HepG2 (cell line): ENCODE results near the gene MYCBP2. TPM values are rescaled to one million over a fixed set of nuclear protein-coding genes. Genes with fewer than 3 reads are reported as not detected.

Source experiments
- ATAC-seq: fragments of 200-7000 bp; cut with Tn5 transposase; 3 replicates; pipeline ENCODE4 v1.9.1; 2020; ENCODE audit warnings: mild to moderate bottlenecking, moderate library complexity
- BruUV-seq: library from RNA; stranded (reverse); fragments of 400-500 nt; replicated peaks from 2 replicates; lab custom pipeline; 2021; lab: Mats Ljungman, UMichigan
- CTCF ChIA-PET: fragments of 300-600 bp; formaldehyde crosslinking; extraction: SDS; loops from one replicate; lab custom pipeline; 2021; ENCODE audit warnings: low total read pairs, inconsistent platforms, low intra/inter-chr PET ratio; lab: Yijun Ruan, JAX
- POLR2A ChIA-PET: fragments of 350-600 bp; sonication (Branson Sonifier 250); formaldehyde crosslinking; loops from one replicate; lab custom pipeline; 2020; ENCODE audit warnings: antibody characterized with exemption, inconsistent platforms; lab: Yijun Ruan, JAX
- DNase-seq: peaks from one replicate; pipeline ENCODE4 v3.0.0-alpha.2; 2015; ENCODE audit warnings: low spot score
- FAIRE-seq: peaks from 3 replicates; lab custom pipeline; 2011; peaks lifted over from hg19 to GRCh38; lab: Jason Lieb, UNC
- H2AFZ ChIP-seq: one replicate; pipeline ENCODE4 v1.6.1; 2011; ENCODE audit warnings: low read length, inconsistent platforms
- H3K27ac ChIP-seq: fragments of 300-600 bp; 3 replicates; pipeline ENCODE4 v1.8.0; 2011; ENCODE audit warnings: mixed run types, mild to moderate bottlenecking, mixed read lengths, low read length, inconsistent platforms; ENCODE audit not compliant: insufficient read depth; ENCODE audit errors: extremely low read length
- H3K27me3 ChIP-seq, 2 experiments: fragments of 200-600 bp in 1 of 2; 2 replicates in 1 of 2; 3 replicates in 1 of 2; pipeline versions ENCODE4 v1.6.0 to v1.8.0; 2011; ENCODE audit warnings: low read length in 2 of 2, mild to moderate bottlenecking in 2 of 2, moderate library complexity in 2 of 2, inconsistent platforms in 1 of 2; ENCODE audit not compliant: insufficient read depth in 2 of 2, control insufficient read depth in 1 of 2
- H3K36me3 ChIP-seq, 2 experiments: fragments of 200-600 bp in 1 of 2; replicated peaks in 1 of 2; 2 replicates in 1 of 2; 3 replicates in 1 of 2; pipeline versions ENCODE4 v1.5.1 to v1.8.0; 2011; ENCODE audit warnings: low read length in 2 of 2, inconsistent platforms in 1 of 2; ENCODE audit not compliant: insufficient read depth in 2 of 2, control insufficient read depth in 1 of 2
- H3K4me1 ChIP-seq: 2 replicates; pipeline ENCODE4 v1.5.1; 2012; ENCODE audit warnings: low read length, inconsistent platforms; ENCODE audit not compliant: insufficient read depth
- H3K4me2 ChIP-seq: 2 replicates; pipeline ENCODE4 v1.6.0; 2011; ENCODE audit warnings: low read depth, low read length, inconsistent platforms
- H3K4me3 ChIP-seq, 3 experiments: fragments of 200-600 bp in 1 of 3; sonication (generic), shearing (Covaris generic) in 1 of 3; replicated peaks in 1 of 3; 2 replicates each; pipeline ENCODE4 v1.5.1; 2011 to 2016; ENCODE audit warnings: low read length in 3 of 3, inconsistent platforms in 2 of 3, low read depth in 2 of 3, mild to moderate bottlenecking in 2 of 3, control low read depth in 1 of 3, mixed read lengths in 1 of 3; ENCODE audit not compliant: insufficient read depth in 1 of 3
- H3K79me2 ChIP-seq: one replicate; pipeline ENCODE4 v1.6.1; 2011; ENCODE audit warnings: low read length, inconsistent platforms; ENCODE audit not compliant: insufficient read depth
- H3K9ac ChIP-seq: 2 replicates; pipeline ENCODE4 v1.6.0; 2011; ENCODE audit warnings: mild to moderate bottlenecking, low read depth, low read length, inconsistent platforms; ENCODE audit not compliant: insufficient read depth
- H3K9me3 ChIP-seq: 2 replicates; pipeline ENCODE4 v1.5.1; 2012; ENCODE audit warnings: mild to moderate bottlenecking, low read length
- H4K20me1 ChIP-seq: 2 replicates; pipeline ENCODE4 v1.6.0; 2011; ENCODE audit warnings: inconsistent platforms, mild to moderate bottlenecking, low read length, moderate library complexity; ENCODE audit not compliant: insufficient read depth
- ETV5 ChIP-seq: IDR thresholded peaks from 2 replicates; pipeline ENCODE4 v1.6.1; 2018; ENCODE audit warnings: missing biosample characterization, missing genetic modification reagents, inconsistent platforms, borderline replicate concordance
- FOXK1 ChIP-seq: sonication (generic); formaldehyde crosslinking; IDR thresholded peaks from 2 replicates; pipeline ENCODE4 v1.4.0; 2020; ENCODE audit warnings: low read depth, missing genetic modification reagents, borderline replicate concordance
- GPBP1L1 ChIP-seq: sonication (generic); formaldehyde crosslinking; IDR thresholded peaks from 2 replicates; pipeline ENCODE4 v1.5.0; 2020; ENCODE audit warnings: mild to moderate bottlenecking, missing genetic modification reagents
- KAT7 ChIP-seq: IDR thresholded peaks from 2 replicates; pipeline ENCODE4 v1.6.1; 2018; ENCODE audit warnings: borderline replicate concordance, missing compliant biosample characterization
- NFRKB ChIP-seq: fragments of 450-650 bp; IDR thresholded peaks from 2 replicates; pipeline ENCODE4 v1.6.1; 2017
- NKX3-1 ChIP-seq: sonication (generic); formaldehyde crosslinking; IDR thresholded peaks from 2 replicates; pipeline ENCODE4 v1.5.0; 2020; ENCODE audit warnings: missing genetic modification reagents
- NR2F1 ChIP-seq, 2 experiments: fragments of 450-650 bp in 1 of 2; formaldehyde crosslinking in 1 of 2; IDR thresholded peaks; 2 replicates each; pipeline versions ENCODE4 v1.5.0 to v1.6.1; 2016 to 2020; ENCODE audit warnings: mild to moderate bottlenecking in 1 of 2, missing compliant biosample characterization in 1 of 2, missing genetic modification reagents in 1 of 2, moderate library complexity in 1 of 2
- SRSF9 ChIP-seq: fragments of 200-400 bp; formaldehyde crosslinking; IDR thresholded peaks from 2 replicates; pipeline ENCODE4 v1.6.1; 2018; ENCODE audit warnings: borderline replicate concordance, mild to moderate bottlenecking, low read depth, low read length; ENCODE audit not compliant: insufficient read depth, poor library complexity, severe bottlenecking
- ZNF225 ChIP-seq: sonication (generic); formaldehyde crosslinking; IDR thresholded peaks from 2 replicates; pipeline ENCODE4 v1.4.0; 2020; ENCODE audit warnings: mild to moderate bottlenecking, missing genetic modification reagents
- ZNF264 ChIP-seq: sonication (generic); formaldehyde crosslinking; IDR thresholded peaks from 2 replicates; pipeline ENCODE4 v1.4.0; 2020; ENCODE audit warnings: missing genetic modification reagents
- ZNF552 ChIP-seq: sonication (generic); formaldehyde crosslinking; IDR thresholded peaks from 2 replicates; pipeline ENCODE4 v1.9.0; 2022; ENCODE audit warnings: missing genetic modification reagents, mild to moderate bottlenecking, borderline replicate concordance
- ZNF773 ChIP-seq: sonication (generic); formaldehyde crosslinking; IDR thresholded peaks from 2 replicates; pipeline ENCODE4 v1.4.0; 2020; ENCODE audit warnings: missing genetic modification reagents, borderline replicate concordance
- ZNF800 ChIP-seq: sonication (generic); formaldehyde crosslinking; IDR thresholded peaks from 2 replicates; pipeline ENCODE4 v1.4.0; 2020; ENCODE audit warnings: missing genetic modification reagents
- WGBS: methylation state at CpG from one replicate; pipeline ENCODE4 v1.1.6; 2017; ENCODE audit warnings: low lambda C conversion rate; 5-methylcytosine and 5-hydroxymethylcytosine counted together
- in situ Hi-C: cut with HindIII; loops from 2 replicates; pipeline ENCODE4 v1.10.0; 2017; ENCODE audit warnings: low pct_unique_long_range_greater_than_20kb; ENCODE audit not compliant: extremely low pct_ligation_motif_present
- intact Hi-C: fragments of 100-400 bp; cut with micrococcal nuclease; formaldehyde crosslinking; loops from one replicate; pipeline ENCODE4 v1.10.0; 2022; ENCODE audit not compliant: unreplicated experiment
- polyA plus RNA-seq, 8 experiments: library from polyadenylated mRNA; depleted of rRNA in 3 of 8; stranded (reverse) in 7 of 8; unstranded in 1 of 8; fragments of >200 nt; fragmentation: Illumina TruSeq in 4 of 8; extraction: Trizol in 4 of 8; gene quantifications; 2 replicates each; pipeline versions ENCODE4 v1.2.1 to v1.2.3, GENCODE V29; 2011 to 2016; ENCODE audit warnings: low read depth in 4 of 8, missing spikeins in 1 of 8, mixed read lengths in 1 of 8; ENCODE audit not compliant: insufficient read depth in 1 of 8
- total RNA-seq, 5 experiments: library from RNA; depleted of rRNA; stranded (reverse); fragments of >200 nt; fragmentation: Illumina TruSeq; extraction: Trizol; gene quantifications; 2 replicates each; pipeline ENCODE4 v1.2.3, GENCODE V29; 2016; ENCODE audit warnings: low read depth in 1 of 5

Gene MYCBP2
- total and polyA plus RNA-seq, 2 of the 13 experiments (the other 11 are each of a cell fraction or from before 2014, with no cell fraction given): 16.3 to 35.3 TPM

GRCh38 chr13:77222000-77222690 is 104.7 kb downstream of the MYCBP2 start:
- DNase-seq (no peak), ATAC-seq (no peak), FAIRE-seq (no peak)
- WGBS: 96% methylated on average over 3 of the region's 3 CpGs
- intact Hi-C loops (no loop called here), in situ Hi-C loops (no loop called here)
- Histone ChIP-seq H3K4me1 (no peaks in the 10 kb centered on the region), H4K20me1 (no peaks in the 10 kb centered on the region), H3K79me2 (no peaks in the 10 kb centered on the region), H3K4me2 (no peak overlapping the region), H3K4me3 (no peak overlapping the region), H3K27me3 (no peaks in the 10 kb centered on the region), H3K9me3 (no peaks in the 10 kb centered on the region), H2AFZ (no peak overlapping the region), H3K36me3 (no peaks in the 10 kb centered on the region; a peak in 2 of 5 replicates), H3K9ac (no peak overlapping the region)
- no TSS peak for BruUV-seq
- CTCF ChIA-PET: no interaction called here
- POLR2A ChIA-PET: no interaction called here
- TF ChIP-seq ZNF773: no peak
- no peak for TF ChIP-seq ZNF552 (CRISPR knock-in tag)
- no peak for TF ChIP-seq ETV5 (CRISPR knock-in tag)
- TF ChIP-seq NFRKB: no peak
- TF ChIP-seq ZNF225 (CRISPR knock-in tag): no peak
- no peak for TF ChIP-seq KAT7 (CRISPR knock-in tag)
- TF ChIP-seq NR2F1 (CRISPR knock-in tag; IDR thresholded peaks at IDR 0.05): no peak
- no peak for TF ChIP-seq ZNF264 (CRISPR knock-in tag)
- TF ChIP-seq FOXK1 (CRISPR knock-in tag): no peak
- no peak for TF ChIP-seq GPBP1L1 (CRISPR knock-in tag)
- TF ChIP-seq SRSF9: no peak
- TF ChIP-seq ZNF800 (CRISPR knock-in tag): no peak
- TF ChIP-seq NKX3-1: no peak
- TF ChIP-seq, all 625 proteins: peak for 0
- no peak overlapping the region for H3K27ac ChIP-seq
